ENCODE measurements around the gene ZNF839.

DNA sequence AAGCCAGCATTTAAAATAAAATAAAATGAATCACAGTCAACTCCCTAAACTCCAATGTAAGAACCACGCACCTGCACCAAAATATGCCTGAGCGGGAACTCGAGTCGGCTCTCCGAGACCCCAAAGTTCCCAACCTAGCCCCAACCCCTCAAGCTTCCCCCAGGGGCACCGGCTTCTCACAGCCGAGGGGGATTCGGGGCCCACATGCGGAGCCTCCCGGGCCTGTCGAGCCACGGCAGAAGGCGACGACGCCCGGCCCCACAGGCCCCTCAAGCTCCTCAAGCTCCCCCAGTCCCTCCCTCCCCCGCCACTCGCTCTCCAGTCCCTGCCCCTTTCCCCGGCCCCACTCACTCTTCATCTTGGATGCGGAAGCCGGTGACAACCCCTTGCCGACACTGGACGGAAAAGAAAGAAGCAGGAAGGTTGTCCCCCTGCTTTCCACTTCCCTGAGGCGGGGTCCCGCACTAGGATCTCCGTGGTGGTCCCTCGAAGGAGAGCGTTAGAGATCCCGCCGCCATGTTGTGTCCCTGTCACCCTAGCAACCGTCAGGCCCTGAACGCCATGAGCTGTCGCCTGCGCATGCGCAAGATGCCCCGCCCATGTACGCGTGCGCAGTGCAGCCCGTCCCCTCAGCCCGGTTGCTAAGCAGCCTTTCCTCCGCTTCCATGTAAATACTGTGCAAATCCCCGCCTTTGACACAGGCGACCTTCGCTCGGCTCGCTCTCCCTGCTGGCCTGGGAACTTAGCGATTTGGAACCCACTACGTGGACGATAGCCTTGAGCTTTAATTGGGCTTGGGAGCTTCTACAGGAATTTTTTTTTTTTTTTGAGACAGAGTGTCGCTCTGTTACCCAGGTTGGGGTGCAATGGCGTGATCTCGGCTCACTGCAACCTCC lies 14.7 kb upstream of the ZNF839 start, which contains the start of gene MOK:
- no peak for TF ChIP-seq EP300 (IDR thresholded peaks at IDR 0.05)
- no peak for TF ChIP-seq CTCF (IDR thresholded peaks at IDR 0.05)
- peak; percentile 47 to 90 for TF ChIP-seq POLR2AphosphoS5 (IDR thresholded peaks at IDR 0.05)
